ENCODE results near the gene BRF1. TPM values are rescaled to one million over a fixed set of nuclear protein-coding genes. Genes with fewer than 3 reads are reported as not detected.

The BRF1 gene
- total RNA-seq, 1 experiment from 2014 or later = 41.8 TPM

- H3K27ac ChIP-seq (ENCODE audit: low read depth, low read length, poor library complexity, severe bottlenecking) = no peak overlapping the region
- no peaks in the 10 kb centered on the region for H3K27me3 ChIP-seq (replicated peaks; ENCODE audit: insufficient read depth, low read depth, low read length, poor library complexity)
- H3K4me3 ChIP-seq (ENCODE audit: low read depth, low read length, poor library complexity, severe bottlenecking) = no peak overlapping the region
- no peak for DNase-seq (ENCODE audit: low spot score)
- TF ChIP-seq CTCF (conservative IDR thresholded peaks at IDR 0.05; ENCODE audit: low read depth, low read length) (no peak), EZH2 (IDR thresholded peaks at IDR 0.05; ENCODE audit: borderline replicate concordance, low read depth, low read length, poor library complexity, severe bottlenecking) (no peak)
- no peaks in the 10 kb centered on the region for H3K4me1 ChIP-seq (ENCODE audit: insufficient read depth, low read length, poor library complexity, severe bottlenecking)
- no peaks in the 10 kb centered on the region for H3K36me3 ChIP-seq (ENCODE audit: insufficient read depth, low read length, poor library complexity, severe bottlenecking)
- intact Hi-C loops (cut with micrococcal nuclease; ENCODE audit: unreplicated experiment) = no loop called here
- no TSS peak for BruUV-seq (replicated peaks)
- POLR2A ChIA-PET (ENCODE audit: low non-redundant PET) = no interaction called here
- CTCF ChIA-PET = no interaction called here
- H3K9me3 ChIP-seq (ENCODE audit: low read depth, low read length, poor library complexity, severe bottlenecking) = no peaks in the 10 kb centered on the region
Observed at GRCh38 chr14:105268736-105269354, 32.0 kb downstream of the BRF1 start.

GRCh38 chr14:105267820-105268548 is 32.8 kb downstream of the BRF1 start:
- DNase-seq (ENCODE audit: low spot score) = no peak
- TF ChIP-seq CTCF (conservative IDR thresholded peaks at IDR 0.05; ENCODE audit: low read depth, low read length) = no peak
- no peak for TF ChIP-seq EZH2 (IDR thresholded peaks at IDR 0.05; ENCODE audit: borderline replicate concordance, low read depth, low read length, poor library complexity, severe bottlenecking)
- no peaks in the 10 kb centered on the region for H3K27me3 ChIP-seq (replicated peaks; ENCODE audit: insufficient read depth, low read depth, low read length, poor library complexity)
- H3K4me3 ChIP-seq (ENCODE audit: low read depth, low read length, poor library complexity, severe bottlenecking) = no peak overlapping the region
- H3K4me1 ChIP-seq (ENCODE audit: insufficient read depth, low read length, poor library complexity, severe bottlenecking) = no peaks in the 10 kb centered on the region
- no TSS peak for BruUV-seq (replicated peaks)
- H3K36me3 ChIP-seq (ENCODE audit: insufficient read depth, low read length, poor library complexity, severe bottlenecking) = no peaks in the 10 kb centered on the region
- ChIA-PET POLR2A (ENCODE audit: low non-redundant PET) (no interaction called here), CTCF (no interaction called here)
- intact Hi-C loops (cut with micrococcal nuclease; ENCODE audit: unreplicated experiment) = no loop called here
- no peak overlapping the region for H3K27ac ChIP-seq (ENCODE audit: low read depth, low read length, poor library complexity, severe bottlenecking)
- no peaks in the 10 kb centered on the region for H3K9me3 ChIP-seq (ENCODE audit: low read depth, low read length, poor library complexity, severe bottlenecking)

DNA sequence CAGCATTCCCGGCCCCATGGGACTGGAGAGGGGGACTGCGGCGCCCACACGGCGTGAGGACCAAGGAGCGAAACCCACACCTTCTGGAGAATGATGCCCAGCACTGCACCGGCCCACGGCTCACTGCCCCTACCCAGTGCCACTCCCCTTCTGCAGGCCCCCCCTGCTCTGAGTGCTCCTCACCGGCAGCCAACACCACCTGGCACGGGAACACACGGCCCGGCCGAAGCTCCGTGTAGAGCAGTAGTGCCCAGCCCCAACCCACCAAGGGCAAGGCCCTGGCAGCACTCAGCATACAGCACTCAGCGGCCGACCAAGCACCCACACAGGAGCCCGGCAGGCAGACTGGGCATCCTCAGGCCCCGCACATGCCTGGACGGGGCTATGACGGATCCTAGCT is 39.0 kb downstream of the BRF1 start:
- ChIA-PET CTCF (no interaction called here), POLR2A (ENCODE audit: low non-redundant PET) (no interaction called here)
- Histone ChIP-seq H3K9me3 (ENCODE audit: low read depth, low read length, poor library complexity, severe bottlenecking) (no peaks in the 10 kb centered on the region), H3K27ac (ENCODE audit: low read depth, low read length, poor library complexity, severe bottlenecking) (no peak overlapping the region), H3K4me1 (ENCODE audit: insufficient read depth, low read length, poor library complexity, severe bottlenecking) (no peaks in the 10 kb centered on the region), H3K4me3 (ENCODE audit: low read depth, low read length, poor library complexity, severe bottlenecking) (no peak overlapping the region), H3K36me3 (ENCODE audit: insufficient read depth, low read length, poor library complexity, severe bottlenecking) (no peaks in the 10 kb centered on the region), H3K27me3 (replicated peaks; ENCODE audit: insufficient read depth, low read depth, low read length, poor library complexity) (no peaks in the 10 kb centered on the region)
- intact Hi-C loops (cut with micrococcal nuclease; ENCODE audit: unreplicated experiment) = no loop called here
- TF ChIP-seq EZH2 (IDR thresholded peaks at IDR 0.05; ENCODE audit: borderline replicate concordance, low read depth, low read length, poor library complexity, severe bottlenecking) = no peak
- TF ChIP-seq CTCF (conservative IDR thresholded peaks at IDR 0.05; ENCODE audit: low read depth, low read length) = no peak
- BruUV-seq (replicated peaks) = no TSS peak
- no peak for DNase-seq (ENCODE audit: low spot score)

Measured in A673 (cell line).